ENCODE measurements around the gene UBE2E1. TPM values are rescaled to one million over a fixed set of nuclear protein-coding genes. Genes with fewer than 3 reads are reported as not detected.

UBE2E1 gene
- total and polyA plus RNA-seq, 2 of the 4 experiments (the other 2 are of a cell fraction): 54.1 to 91.6 TPM

GRCh38 chr3:23809840-23810342 lies 4.1 kb downstream of the UBE2E1 start:
- Histone ChIP-seq H3K36me3 (ENCODE audit: control insufficient read depth, insufficient read depth, low read length) (peaks cover 7% of the 10 kb centered on the region), H3K23ac (ENCODE audit: low read depth, low read length) (peak overlapping the region; percentile 12; the same call in 1 of the 2 replicates), H3K14ac (replicated peaks; ENCODE audit: low read depth, low read length) (no peak overlapping the region), H2AFZ (replicated peaks; ENCODE audit: low read length, poor library complexity) (peak overlapping the region; percentile 27), H2AK9ac (replicated peaks; ENCODE audit: low read depth, low read length, poor library complexity) (no peak overlapping the region), H3K27ac (ENCODE audit: insufficient read depth, low read length) (no peak overlapping the region), H3K4me3 (ENCODE audit: insufficient read depth, low read depth, low read length) (peak overlapping the region; percentile 50; the same call in 1 of the 2 replicates), H3K9me1 (ENCODE audit: insufficient read depth, low read length) (no peaks in the 10 kb centered on the region), H3K79me1 (ENCODE audit: low read depth in 1 of 2, low read length in 2 of 2) (peaks cover 24 to 55% of the 10 kb centered on the region in 2 experiments), H3K4me1 (ENCODE audit: control insufficient read depth, insufficient read depth, low read length) (peaks cover 2% of the 10 kb centered on the region), H4K5ac (ENCODE audit: low read depth, low read length) (no peak overlapping the region), H2BK20ac (ENCODE audit: low read depth, low read length) (no peak overlapping the region), H2AK5ac (ENCODE audit: low read depth, low read length) (no peak overlapping the region), H2BK5ac (ENCODE audit: low read depth, low read length, poor library complexity, severe bottlenecking) (no peak overlapping the region), H3K9ac (ENCODE audit: low read depth, low read length) (no peak overlapping the region), H3K4me2 (ENCODE audit: low read depth, low read length) (peak overlapping the region; percentile 94), H3K56ac (ENCODE audit: extremely low read depth, insufficient read depth, low read length) (no peak overlapping the region), H3K27me3 (ENCODE audit: control insufficient read depth, insufficient read depth, low read length) (no peaks in the 10 kb centered on the region), H3K4ac (ENCODE audit: low read depth, low read length) (no peak overlapping the region), H4K20me1 (ENCODE audit: insufficient read depth, low read length) (peaks cover 26% of the 10 kb centered on the region; the same call in 1 of the 2 replicates), H4K8ac (ENCODE audit: low read depth in 2 of 2, low read length in 2 of 2) (no peak overlapping the region; a peak in 1 of 4 replicates), H3K9me3 (ENCODE audit: control insufficient read depth, insufficient read depth, low read length) (no peaks in the 10 kb centered on the region), H4K91ac (ENCODE audit: insufficient read depth, low read depth, low read length) (no peak overlapping the region), H3K18ac (ENCODE audit: low read depth, low read length) (no peak overlapping the region), H2BK120ac (ENCODE audit: low read depth, low read length) (no peak overlapping the region), H2BK15ac (ENCODE audit: low read depth, low read length) (no peak overlapping the region)
- in situ Hi-C loops (cut with MboI; ENCODE audit: low sequenced_read_pairs): no loop called here
- WGBS, 2 experiments (ENCODE audit: extremely low coverage in 2 of 2, insufficient read length in 1 of 2): 50% methylated on average over 2 of the region's 13 CpGs; no CpG with 5 or more reads in 1 of the 2 experiments
- intact Hi-C loops (cut with micrococcal nuclease): loop anchor here (5.0 kb wide), 2 partner anchors 158 to 208 kb away; no protein-coding TSS in a partner anchor
- BruUV-seq (replicated peaks): no TSS peak
- TF ChIP-seq CHD1 (IDR thresholded peaks at IDR 0.05; ENCODE audit: low read depth, low read length) (no peak), RCOR1 (IDR thresholded peaks at IDR 0.05; ENCODE audit: insufficient replicate concordance, low read length) (no peak), RAD21 (IDR thresholded peaks at IDR 0.05; ENCODE audit: low read length) (no peak), POLR2A (IDR thresholded peaks at IDR 0.05; ENCODE audit: low read depth, low read length) (no peak), FOS (IDR thresholded peaks at IDR 0.05; ENCODE audit: low read depth, low read length) (no peak), SMC3 (IDR thresholded peaks at IDR 0.05; ENCODE audit: low read depth, low read length) (no peak), MXI1 (IDR thresholded peaks at IDR 0.05; ENCODE audit: borderline replicate concordance, low read depth, low read length) (no peak), MAZ (IDR thresholded peaks at IDR 0.05; ENCODE audit: borderline replicate concordance, low read depth, low read length) (no peak), NFE2L2 (IDR thresholded peaks at IDR 0.05; ENCODE audit: low read depth, low read length) (no peak), CEBPB (IDR thresholded peaks at IDR 0.05; ENCODE audit: low read depth, low read length) (no peak), BHLHE40 (IDR thresholded peaks at IDR 0.05; ENCODE audit: low read depth, low read length) (no peak), RFX5 (IDR thresholded peaks at IDR 0.05; ENCODE audit: low read depth, low read length) (no peak), MAFK (IDR thresholded peaks at IDR 0.05; ENCODE audit: low read depth, low read length) (no peak), USF2 (IDR thresholded peaks at IDR 0.05; ENCODE audit: low read depth, low read length) (no peak), ELK1 (IDR thresholded peaks at IDR 0.05; ENCODE audit: borderline replicate concordance, low read depth, low read length) (no peak), CTCF (conservative IDR thresholded peaks at IDR 0.05; ENCODE audit: low read depth, low read length) (no peak)
- CTCF ChIA-PET: no interaction called here
- DNase-seq (no peak), ATAC-seq (ENCODE audit: low read depth) (no peak)
- dilution Hi-C loops (cut with HindIII; ENCODE audit: low sequenced_read_pairs, unreplicated experiment): no loop called here
- POLR2A ChIA-PET (ENCODE audit: unreplicated experiment): no interaction called here
